GM12878 (cell line): ENCODE data around the gene ARHGEF1. TPM values are rescaled to one million over a fixed set of nuclear protein-coding genes. Genes with fewer than 3 reads are reported as not detected.

ENCODE experiments used
- ATF7 ChIP-seq: fragments of 450-650 bp; IDR thresholded peaks from 2 replicates; pipeline ENCODE4 v1.6.1; 2016; ENCODE audit warnings: low read depth, mild to moderate bottlenecking
- BACH1 ChIP-seq: fragments of 450-650 bp; IDR thresholded peaks from 2 replicates; pipeline ENCODE4 v1.6.1; 2017; ENCODE audit warnings: mild to moderate bottlenecking, borderline replicate concordance
- E2F8 ChIP-seq: fragments of 450-650 bp; IDR thresholded peaks from 2 replicates; pipeline ENCODE4 v1.6.1; 2018; ENCODE audit warnings: mild to moderate bottlenecking, low read depth, moderate library complexity; ENCODE audit not compliant: partially characterized antibody
- EGR1 ChIP-seq, 2 experiments: IDR thresholded peaks; 1 replicate in 1 of 2; 2 replicates in 1 of 2; pipeline ENCODE4 v1.6.1; 2011 to 2012; ENCODE audit warnings: low read depth in 2 of 2, low read length in 2 of 2, borderline replicate concordance in 1 of 2, mild to moderate bottlenecking in 1 of 2, moderate library complexity in 1 of 2
- FOXK2 ChIP-seq: fragments of 450-650 bp; IDR thresholded peaks from 2 replicates; pipeline ENCODE4 v1.6.1; 2017; ENCODE audit warnings: mild to moderate bottlenecking, moderate library complexity
- GABPA ChIP-seq: IDR thresholded peaks from 2 replicates; pipeline ENCODE4 v1.6.1; 2014; ENCODE audit warnings: antibody characterized with exemption, low read depth, mild to moderate bottlenecking, inconsistent platforms
- HDAC2 ChIP-seq: fragments of 200-600 bp; sonication (generic); IDR thresholded peaks from 2 replicates; pipeline ENCODE4 v1.6.1; 2017
- MEF2A ChIP-seq: IDR thresholded peaks from 2 replicates; pipeline ENCODE4 v1.6.1; 2011; ENCODE audit warnings: low read depth, mild to moderate bottlenecking, low read length, moderate library complexity; ENCODE audit not compliant: insufficient read depth
- MLLT1 ChIP-seq: fragments of 450-650 bp; IDR thresholded peaks from 2 replicates; pipeline ENCODE4 v1.6.1; 2016; ENCODE audit warnings: mild to moderate bottlenecking
- MXI1 ChIP-seq: fragments of 150-350 bp; IDR thresholded peaks from 2 replicates; pipeline ENCODE4 v1.6.1; 2011; ENCODE audit warnings: low read depth, mild to moderate bottlenecking, inconsistent platforms, low read length, improper control_type of control experiment
- PAX8 ChIP-seq: fragments of 450-650 bp; IDR thresholded peaks from 2 replicates; pipeline ENCODE4 v1.6.1; 2017; ENCODE audit warnings: mild to moderate bottlenecking, moderate library complexity
- POLR2A ChIP-seq: IDR thresholded peaks from 2 replicates; pipeline ENCODE4 v1.6.1; 2011; ENCODE audit warnings: low read depth, mild to moderate bottlenecking, low read length
- SMAD5 ChIP-seq: IDR thresholded peaks from 2 replicates; pipeline ENCODE4 v1.6.1; 2016; ENCODE audit warnings: antibody characterized with exemption, low read depth
- SP1 ChIP-seq: IDR thresholded peaks from one replicate; pipeline ENCODE4 v1.6.1; 2011; ENCODE audit warnings: low read depth, low read length
- TBL1XR1 ChIP-seq: IDR thresholded peaks from 2 replicates; pipeline ENCODE4 v1.6.1; 2012; ENCODE audit warnings: low read depth, low read length, improper control_type of control experiment
- WRNIP1 ChIP-seq: IDR thresholded peaks from 2 replicates; pipeline ENCODE4 v1.6.1; 2011; ENCODE audit warnings: low read depth, low read length, improper control_type of control experiment, borderline replicate concordance
- YY1 ChIP-seq: IDR thresholded peaks from 2 replicates; pipeline ENCODE4 v1.6.1; 2011; ENCODE audit warnings: low read depth, mild to moderate bottlenecking, low read length
- ZBED1 ChIP-seq: IDR thresholded peaks from 2 replicates; pipeline ENCODE4 v1.6.1; 2016; ENCODE audit warnings: borderline replicate concordance
- ZBTB33 ChIP-seq: fragments of 450-650 bp; IDR thresholded peaks from 2 replicates; pipeline ENCODE4 v1.6.1; 2017; ENCODE audit warnings: mild to moderate bottlenecking
- ZNF207 ChIP-seq: fragments of 450-650 bp; IDR thresholded peaks from 2 replicates; pipeline ENCODE4 v1.6.1; 2014; ENCODE audit warnings: antibody characterized with exemption, mild to moderate bottlenecking, borderline replicate concordance
- polyA plus RNA-seq, 11 experiments: library from polyadenylated mRNA; depleted of rRNA in 4 of 11; unstranded in 6 of 11; stranded (reverse) in 5 of 11; fragments of >200 nt; fragmentation: Nextera tagmentation in 4 of 11; fragmentation: Illumina TruSeq in 1 of 11; extraction: Ambion mirVana in 4 of 11; extraction: Trizol in 1 of 11; gene quantifications; 1 replicate in 1 of 11; 2 replicates in 10 of 11; pipeline versions ENCODE4 v1.2.1 to v1.2.3, GENCODE V29; 2011 to 2016; ENCODE audit warnings: inconsistent platforms in 2 of 11, missing spikeins in 2 of 11, low read depth in 1 of 11
- total RNA-seq, 4 experiments: library from RNA; depleted of rRNA in 3 of 4; stranded (reverse); fragments of >200 nt in 3 of 4; fragmentation: Illumina TruSeq in 1 of 4; extraction: Trizol in 1 of 4; gene quantifications; 2 replicates each; pipeline versions ENCODE4 v1.2.1 to v1.2.3, GENCODE V29; 2013 to 2021
- TF ChIP-seq, protein P1 (sequence below): IDR thresholded peaks from 2 replicates; pipeline ENCODE4 v1.6.1; 2011; ENCODE audit warnings: low read depth, low read length, improper control_type of control experiment, borderline replicate concordance
- TF ChIP-seq, protein P2 (sequence below): fragments of 450-650 bp; IDR thresholded peaks from 2 replicates; pipeline ENCODE4 v1.6.1; 2017; ENCODE audit warnings: borderline replicate concordance

Gene ARHGEF1
- total and polyA plus RNA-seq, 10 of the 15 experiments (the other 5 are each of a cell fraction or from before 2014, with no cell fraction given): 1.2 to 207 (median 53.9) TPM

GRCh38 chr19:41928754-41929535 is 46.0 kb downstream of the ARHGEF1 start (continued):
- TF ChIP-seq WRNIP1 (0 out of 2 replicates have a peak, but pooled peaks have one; percentile 36), MLLT1 (peak; percentile 65), PAX8 (peak; percentile 80; the same call in 1 of the 2 replicates), ATF7 (0 out of 2 replicates have a peak, but pooled peaks have one; percentile 19), FOXK2 (no peak), HDAC2 (no peak), SMAD5 (no peak), MEF2A (no peak), GABPA (no peak), POLR2A (peak; percentile 57), ZNF207 (no peak), SP1 (no peak), ZBTB33 (no peak), TBL1XR1 (no peak), EGR1 (IDR thresholded peaks at IDR 0.05; ENCODE audit: borderline replicate concordance in 1 of 2, low read depth in 2 of 2, low read length in 2 of 2) (no peak), MXI1 (peak; percentile 51; the same call in 1 of the 2 replicates), YY1 (no peak), E2F8 (no peak), BACH1 (no peak), ZBED1 (no peak)
- TF ChIP-seq, protein P1, sequence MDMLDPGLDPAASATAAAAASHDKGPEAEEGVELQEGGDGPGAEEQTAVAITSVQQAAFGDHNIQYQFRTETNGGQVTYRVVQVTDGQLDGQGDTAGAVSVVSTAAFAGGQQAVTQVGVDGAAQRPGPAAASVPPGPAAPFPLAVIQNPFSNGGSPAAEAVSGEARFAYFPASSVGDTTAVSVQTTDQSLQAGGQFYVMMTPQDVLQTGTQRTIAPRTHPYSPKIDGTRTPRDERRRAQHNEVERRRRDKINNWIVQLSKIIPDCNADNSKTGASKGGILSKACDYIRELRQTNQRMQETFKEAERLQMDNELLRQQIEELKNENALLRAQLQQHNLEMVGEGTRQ: no peak
- TF ChIP-seq, protein P2, sequence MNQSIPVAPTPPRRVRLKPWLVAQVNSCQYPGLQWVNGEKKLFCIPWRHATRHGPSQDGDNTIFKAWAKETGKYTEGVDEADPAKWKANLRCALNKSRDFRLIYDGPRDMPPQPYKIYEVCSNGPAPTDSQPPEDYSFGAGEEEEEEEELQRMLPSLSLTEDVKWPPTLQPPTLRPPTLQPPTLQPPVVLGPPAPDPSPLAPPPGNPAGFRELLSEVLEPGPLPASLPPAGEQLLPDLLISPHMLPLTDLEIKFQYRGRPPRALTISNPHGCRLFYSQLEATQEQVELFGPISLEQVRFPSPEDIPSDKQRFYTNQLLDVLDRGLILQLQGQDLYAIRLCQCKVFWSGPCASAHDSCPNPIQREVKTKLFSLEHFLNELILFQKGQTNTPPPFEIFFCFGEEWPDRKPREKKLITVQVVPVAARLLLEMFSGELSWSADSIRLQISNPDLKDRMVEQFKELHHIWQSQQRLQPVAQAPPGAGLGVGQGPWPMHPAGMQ: no peak
